ENCODE results near the gene AKAP4.

The AKAP4 gene

DNA sequence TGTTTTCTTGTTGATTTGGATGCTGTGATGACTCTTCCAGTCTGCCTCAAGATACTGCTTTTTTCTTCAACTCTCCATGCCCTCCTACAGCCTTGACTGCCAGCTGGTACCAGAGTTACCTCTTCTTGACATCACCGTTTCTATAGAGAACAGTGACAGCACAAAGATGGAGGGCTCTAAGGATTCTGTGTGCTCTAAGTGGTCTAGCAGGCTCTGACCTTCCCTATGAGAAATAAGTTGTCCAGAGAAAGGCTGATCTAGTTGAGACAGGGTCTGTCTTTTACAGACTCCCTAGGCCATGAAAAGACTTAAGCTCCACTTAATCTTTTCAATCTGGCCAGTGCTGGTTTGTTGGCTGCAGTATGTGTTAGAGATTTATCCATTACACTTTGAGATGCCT, at the start of gene AKAP4:
AKAP4 (minus strand) TSS at position 101 of the 400 bp plus-strand sequence. CDS start 118 bp downstream, outside the sequence.
- Mint-ChIP-seq H3K9me3 (no peaks in the 10 kb centered on the region), H3K4me1 (peaks cover 4% of the 10 kb centered on the region), H3K27me3 (peaks cover 7% of the 10 kb centered on the region), H3K27ac (no peak within 1 kb of the TSS), H3K4me3 (no peak within 1 kb of the TSS)
- ATAC-seq: no peak
- no peak for DNase-seq

- Mint-ChIP-seq H3K27me3 (no peaks in the 10 kb centered on the region), H3K9me3 (no peaks in the 10 kb centered on the region), H3K4me1 (no peaks in the 10 kb centered on the region), H3K27ac (no peak overlapping the region), H3K4me3 (no peak overlapping the region)
- DNase-seq (no peak), ATAC-seq (no peak)
These were observed 10.7 kb upstream of the AKAP4 start for GRCh38 chrX:50211510-50211909.

DNA sequence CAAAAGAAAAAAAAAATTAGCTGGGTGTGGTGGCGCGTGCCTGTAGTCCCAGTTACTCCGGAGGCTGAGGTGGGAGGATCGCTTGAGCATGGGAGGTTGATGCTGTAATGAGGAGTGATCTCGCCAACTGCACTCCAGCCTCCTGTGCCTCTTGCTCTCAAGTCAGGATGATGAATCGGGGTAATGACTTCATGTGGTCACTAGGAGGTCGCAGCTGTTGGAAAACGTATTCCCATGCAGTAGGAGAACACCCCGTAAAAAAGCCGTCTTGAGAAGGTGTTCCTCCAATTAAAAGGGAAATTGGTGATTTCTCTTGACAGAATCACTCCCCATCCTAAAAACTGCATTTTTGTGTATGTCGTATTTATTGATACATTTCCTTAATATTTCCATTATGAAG, 5.9 kb upstream of the AKAP4 start:
- no peaks in the 10 kb centered on the region for H3K9me3 Mint-ChIP-seq
- DNase-seq: no peak
- H3K27ac Mint-ChIP-seq: no peak overlapping the region
- H3K4me3 Mint-ChIP-seq: no peak overlapping the region
- no peaks in the 10 kb centered on the region for H3K27me3 Mint-ChIP-seq
- H3K4me1 Mint-ChIP-seq: peaks cover 4% of the 10 kb centered on the region
- ATAC-seq: no peak

- Mint-ChIP-seq H3K27ac (peak within 1 kb of the TSS; percentile 98), H3K4me1 (peaks cover 4% of the 10 kb centered on the region), H3K27me3 (no peaks in the 10 kb centered on the region), H3K4me3 (peak within 1 kb of the TSS; percentile 77 to 81), H3K9me3 (no peaks in the 10 kb centered on the region)
- DNase-seq (peak; percentile 59 to 76), ATAC-seq (peak; percentile 99)
These were observed 3.6 kb upstream of the AKAP4 start, which contains the start of gene CCNB3 for GRCh38 chrX:50204364-50204899. CCNB3 (plus strand) TSS chrX:50204765; CDS start chrX:50285164, 80,399 bp downstream.

GRCh38 chrX:50202539-50202938, 1.7 kb upstream of the AKAP4 start:
- H3K9me3 Mint-ChIP-seq: no peaks in the 10 kb centered on the region
- H3K4me3 Mint-ChIP-seq: no peak overlapping the region
- ATAC-seq (no peak), DNase-seq (no peak)
- no peak overlapping the region for H3K27ac Mint-ChIP-seq
- peaks cover 4% of the 10 kb centered on the region for H3K4me1 Mint-ChIP-seq
- H3K27me3 Mint-ChIP-seq: peaks cover 7% of the 10 kb centered on the region

GRCh38 chrX:50198348-50198747, 2.5 kb downstream of the AKAP4 start:
- Mint-ChIP-seq H3K4me1 (no peaks in the 10 kb centered on the region), H3K27ac (no peak overlapping the region)
- no peak for DNase-seq

DNA sequence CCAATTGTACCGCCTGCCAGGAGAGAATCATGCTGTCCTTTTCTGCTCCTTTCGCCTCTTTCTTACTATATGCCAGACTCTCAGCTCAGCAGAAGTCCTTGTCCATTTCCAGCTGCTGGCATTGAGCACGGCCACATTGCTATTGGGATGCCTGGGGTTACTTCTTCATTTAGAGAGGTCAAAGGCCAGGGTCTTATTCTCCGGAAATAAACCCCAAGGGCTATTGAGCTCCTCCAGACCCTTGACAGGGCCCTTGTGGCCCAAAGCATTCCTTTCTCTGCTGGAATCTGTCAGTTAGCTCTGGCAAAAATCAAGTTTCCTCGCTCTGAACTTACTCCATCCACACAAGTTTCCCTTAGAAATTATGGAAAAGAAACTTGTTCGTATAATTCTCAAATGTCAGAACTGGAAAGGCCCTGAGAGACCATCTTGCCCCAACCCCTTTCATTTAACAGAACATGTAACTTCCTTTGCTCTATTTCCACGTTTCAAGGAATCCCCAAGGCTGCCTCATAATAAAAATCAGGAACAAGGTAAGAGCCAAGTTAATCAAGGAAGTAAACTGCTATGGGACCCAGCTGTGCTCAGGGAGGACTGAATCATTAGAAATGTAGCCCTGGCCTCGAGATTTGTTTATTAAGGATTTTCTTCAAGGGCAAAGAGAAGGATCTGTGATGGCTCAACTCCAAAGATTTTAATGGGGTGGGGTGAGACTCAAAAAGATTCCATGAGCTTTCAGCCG, 11.8 kb downstream of the AKAP4 start:
- no peak for DNase-seq
- no peaks in the 10 kb centered on the region for H3K9me3 Mint-ChIP-seq
- no peak for ATAC-seq
- no peaks in the 10 kb centered on the region for H3K4me1 Mint-ChIP-seq
- no peaks in the 10 kb centered on the region for H3K27me3 Mint-ChIP-seq
- H3K27ac Mint-ChIP-seq: no peak overlapping the region
- H3K4me3 Mint-ChIP-seq: no peak overlapping the region

More at GRCh38 chrX:50198348-50198747, 2.5 kb downstream of the AKAP4 start:
- no peak for ATAC-seq
- peaks cover 7% of the 10 kb centered on the region for H3K27me3 Mint-ChIP-seq
- no peaks in the 10 kb centered on the region for H3K9me3 Mint-ChIP-seq
- no peak overlapping the region for H3K4me3 Mint-ChIP-seq

- H3K9me3 Mint-ChIP-seq: no peaks in the 10 kb centered on the region
- H3K27ac Mint-ChIP-seq: no peak overlapping the region
- H3K4me3 Mint-ChIP-seq: no peak overlapping the region
- no peaks in the 10 kb centered on the region for H3K4me1 Mint-ChIP-seq
- DNase-seq (no peak), ATAC-seq (no peak)
- H3K27me3 Mint-ChIP-seq: no peaks in the 10 kb centered on the region
These were observed 16.9 kb downstream of the AKAP4 start for GRCh38 chrX:50183891-50184290.

- Mint-ChIP-seq H3K27ac (no peak overlapping the region), H3K4me1 (no peaks in the 10 kb centered on the region), H3K9me3 (no peaks in the 10 kb centered on the region), H3K27me3 (no peaks in the 10 kb centered on the region), H3K4me3 (no peak overlapping the region)
- no peak for ATAC-seq
- no peak for DNase-seq
These were observed 20.5 kb downstream of the AKAP4 start for GRCh38 chrX:50180073-50180940.

GRCh38 chrX:50169717-50170116, 31.1 kb downstream of the AKAP4 start:
- Mint-ChIP-seq H3K27me3 (no peaks in the 10 kb centered on the region), H3K27ac (peak overlapping the region in 1 of 2 donors; percentile 27), H3K4me3 (no peak overlapping the region), H3K9me3 (no peaks in the 10 kb centered on the region), H3K4me1 (peaks cover 6% of the 10 kb centered on the region)
- ATAC-seq (no peak), DNase-seq (no peak)

DNA sequence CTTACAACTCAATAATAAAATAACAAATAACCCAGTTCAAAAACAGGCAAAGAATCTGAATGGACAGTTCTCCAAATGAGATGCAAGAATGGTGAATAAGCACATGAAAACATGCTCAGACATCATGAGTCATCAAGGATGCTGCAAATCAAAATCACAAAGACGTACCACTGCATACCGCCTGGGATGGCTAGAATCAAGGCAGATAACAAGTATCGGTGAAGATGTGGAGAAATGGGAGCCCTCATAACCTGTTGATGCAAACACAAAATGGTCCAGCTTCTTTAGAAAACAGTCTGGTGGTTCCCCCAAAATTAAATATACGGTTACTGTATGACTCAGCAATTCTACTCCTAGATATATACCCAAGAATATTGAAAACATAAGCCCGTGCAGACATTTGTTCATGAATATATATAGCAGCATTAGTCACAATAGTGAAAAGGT, 32.5 kb downstream of the AKAP4 start:
- Mint-ChIP-seq H3K27me3 (no peaks in the 10 kb centered on the region), H3K27ac (no peak overlapping the region), H3K4me3 (no peak overlapping the region), H3K9me3 (no peaks in the 10 kb centered on the region), H3K4me1 (peaks cover 6% of the 10 kb centered on the region)
- no peak for ATAC-seq
- DNase-seq: no peak

DNA sequence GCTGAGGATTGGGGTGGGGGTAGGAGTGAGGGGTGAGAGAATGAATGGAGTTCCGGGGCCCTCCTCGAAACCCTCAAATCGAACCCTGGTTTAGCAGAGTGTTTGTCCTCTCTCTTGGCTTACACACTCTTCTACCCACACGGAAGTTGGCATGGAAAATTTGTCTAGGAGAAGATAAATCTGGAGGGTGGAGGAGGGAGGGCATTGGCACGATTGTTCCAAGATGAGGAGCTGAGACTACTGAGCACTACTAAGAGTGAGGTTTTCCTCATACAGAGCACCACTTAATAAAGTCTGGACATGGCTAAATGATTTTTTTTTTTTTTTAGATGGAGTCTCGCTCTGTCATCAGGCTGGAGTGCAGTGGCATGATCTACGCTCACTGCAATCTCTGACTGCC, 33.4 kb downstream of the AKAP4 start:
- DNase-seq (no peak), ATAC-seq (no peak)
- H3K4me3 Mint-ChIP-seq: no peak overlapping the region
- no peak overlapping the region for H3K27ac Mint-ChIP-seq
- H3K27me3 Mint-ChIP-seq: no peaks in the 10 kb centered on the region
- no peaks in the 10 kb centered on the region for H3K9me3 Mint-ChIP-seq
- peaks cover 6% of the 10 kb centered on the region for H3K4me1 Mint-ChIP-seq

- Mint-ChIP-seq H3K9me3 (no peaks in the 10 kb centered on the region), H3K4me3 (no peak overlapping the region), H3K27me3 (no peaks in the 10 kb centered on the region), H3K27ac (no peak overlapping the region), H3K4me1 (peaks cover 6% of the 10 kb centered on the region)
- no peak for ATAC-seq
- no peak for DNase-seq
These were observed 35.1 kb downstream of the AKAP4 start for GRCh38 chrX:50165727-50166126.

DNA sequence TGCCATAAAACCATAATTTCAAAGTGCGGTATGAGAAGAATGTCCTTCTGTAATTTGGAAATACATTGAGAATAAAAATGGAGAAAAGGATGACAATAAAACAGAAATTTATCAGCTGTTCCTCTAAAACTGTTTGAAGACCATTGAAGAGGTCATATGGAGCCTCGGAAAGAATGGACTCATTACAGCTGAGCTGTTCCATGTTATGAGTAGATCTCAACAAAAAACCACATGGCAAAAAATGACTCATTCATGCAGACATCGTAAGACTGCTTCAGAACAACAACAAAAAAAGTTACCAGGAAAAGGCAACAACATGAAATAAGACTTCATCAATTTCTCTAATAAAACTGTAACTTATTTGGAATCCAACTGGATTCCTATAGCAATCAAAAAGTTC, 39.7 kb downstream of the AKAP4 start:
- no peak overlapping the region for H3K4me3 Mint-ChIP-seq
- H3K27me3 Mint-ChIP-seq: no peaks in the 10 kb centered on the region
- no peaks in the 10 kb centered on the region for H3K4me1 Mint-ChIP-seq
- ATAC-seq (no peak), DNase-seq (no peak)
- no peaks in the 10 kb centered on the region for H3K9me3 Mint-ChIP-seq
- no peak overlapping the region for H3K27ac Mint-ChIP-seq

GRCh38 chrX:50158593-50158992, 42.2 kb downstream of the AKAP4 start:
- Mint-ChIP-seq H3K27ac (no peak overlapping the region), H3K27me3 (no peaks in the 10 kb centered on the region), H3K4me1 (no peaks in the 10 kb centered on the region), H3K4me3 (no peak overlapping the region), H3K9me3 (no peaks in the 10 kb centered on the region)
- ATAC-seq (no peak), DNase-seq (no peak)

Measured in stimulated activated naive CD8-positive, alpha-beta T cell treated with anti-CD3 and anti-CD28 coated beads, Interleukin-15, amount 100 ng/mL, for 72 hours (primary cell).